GM21737 (cell line): ENCODE results near the gene OR13C5.

Experiments
- ATAC-seq: cut with Tn5 transposase; IDR thresholded peaks from one replicate; pipeline ENCODE4 v1.9.1; 2021; ENCODE audit warnings: mild to moderate bottlenecking, moderate library complexity; ENCODE audit not compliant: unreplicated experiment

The OR13C5 gene

DNA sequence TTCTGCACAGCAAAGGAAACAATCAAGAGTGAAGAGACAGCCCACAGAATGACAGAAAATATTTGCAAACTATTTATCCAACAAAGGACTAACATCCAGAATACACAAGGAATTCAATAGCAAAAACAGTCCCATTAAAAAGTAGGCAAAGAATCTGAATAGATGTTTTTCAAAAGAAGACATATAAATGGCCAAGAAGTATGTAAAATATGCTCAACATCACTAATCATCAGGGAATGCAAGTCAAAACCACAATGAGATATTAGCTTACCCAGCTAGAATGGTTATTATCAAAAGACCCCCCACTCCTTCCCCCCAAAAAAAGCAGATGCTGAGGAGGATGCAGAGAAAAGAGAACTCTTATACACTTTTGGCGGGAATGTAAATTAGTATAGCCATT is 43.7 kb downstream of the OR13C5 start:
- ATAC-seq: no peak

DNA sequence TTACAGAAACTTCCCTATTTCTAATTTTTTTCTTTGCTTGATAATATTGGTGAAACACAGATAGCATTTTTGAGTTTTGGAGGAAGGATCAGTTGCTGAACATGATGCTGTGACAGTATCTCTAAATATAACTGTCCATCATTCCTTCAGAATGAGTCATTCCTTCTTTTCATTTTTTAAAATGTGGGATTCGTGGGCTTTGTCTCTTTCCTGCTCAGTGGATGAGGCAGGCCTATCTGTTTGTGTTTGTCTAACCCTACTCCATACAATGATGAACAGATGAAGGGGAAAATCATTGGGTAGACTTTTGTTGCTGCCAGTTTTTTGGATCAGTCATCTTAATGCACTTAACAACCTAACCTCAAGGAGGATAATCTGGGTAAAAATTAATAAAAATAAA is 46.0 kb downstream of the OR13C5 start:
- no peak for ATAC-seq
